ENCODE results near the gene SCRN1.
A peak's percentile ranks its signal among the peaks of the same experiment; 100 is the strongest.

SCRN1 gene

GRCh38 chr7:29886827-29887226, 102.8 kb downstream of the SCRN1 start:
- FAIRE-seq, result no peak

GRCh38 chr7:29885626-29886025, 104.0 kb downstream of the SCRN1 start:
- no peak for FAIRE-seq

- FAIRE-seq, result no peak
Measured at GRCh38 chr7:29884399-29885272, 105.0 kb downstream of the SCRN1 start.

- FAIRE-seq, result no peak
Measured at GRCh38 chr7:29883462-29884398, 105.9 kb downstream of the SCRN1 start.

- FAIRE-seq, result no peak
Measured at GRCh38 chr7:29882481-29882880, 107.1 kb downstream of the SCRN1 start.

- FAIRE-seq, result no peak
Measured at GRCh38 chr7:29881724-29882123, 107.9 kb downstream of the SCRN1 start.

GRCh38 chr7:29879609-29880008, 110.0 kb downstream of the SCRN1 start:
- FAIRE-seq, result no peak

GRCh38 chr7:29878081-29878688, 111.4 kb downstream of the SCRN1 start:
- FAIRE-seq, result peak; percentile 49

- no peak for FAIRE-seq
Measured at GRCh38 chr7:29877196-29877595, 112.4 kb downstream of the SCRN1 start.

- no peak for FAIRE-seq
Measured at GRCh38 chr7:29875741-29876140, 113.9 kb downstream of the SCRN1 start.

GRCh38 chr7:29873644-29874294, 115.8 kb downstream of the SCRN1 start:
- no peak for FAIRE-seq

GRCh38 chr7:29871787-29872398, 117.7 kb downstream of the SCRN1 start:
- no peak for FAIRE-seq

Data from A204.1 (cell line).